CD8-positive, alpha-beta memory T cell (primary cell): ENCODE measurements around the gene KRTAP5-10. TPM values are rescaled to one million over a fixed set of nuclear protein-coding genes. Genes with fewer than 3 reads are reported as not detected.
A peak's percentile ranks its signal among the peaks of the same experiment; 100 is the strongest.
"Not testable (repeated sequence)": the region's sequence is repeated elsewhere in the genome, so short reads cannot be mapped to it uniquely, and the experiment has no call there.

Experiments used
- CTCF ChIA-PET: fragments of 350-600 bp; sonication (Branson Sonifier 250); formaldehyde crosslinking; loops from one replicate; lab custom pipeline; 2021; ENCODE audit warnings: antibody characterized with exemption; lab: Charles Lee
- POLR2A ChIA-PET: fragments of 350-600 bp; sonication (Branson Sonifier 250); formaldehyde crosslinking; loops from one replicate; lab custom pipeline; 2021; ENCODE audit warnings: antibody characterized with exemption; lab: Charles Lee
- DNase-seq, 5 donors: peaks; one replicate each; pipeline versions ENCODE4 v3.0.0 to v3.0.0-alpha.2; 2020 to 2022; ENCODE audit warnings: mixed read lengths in 1 of 5
- H3K27ac ChIP-seq: one replicate; pipeline ENCODE4 v1.7.0; 2013; ENCODE audit warnings: low read depth, mild to moderate bottlenecking, low read length, moderate library complexity
- H3K27me3 ChIP-seq: 2 replicates; pipeline ENCODE4 v1.7.0; 2013; ENCODE audit warnings: low read length, mild to moderate bottlenecking; ENCODE audit not compliant: insufficient read depth, poor library complexity, severe bottlenecking
- H3K36me3 ChIP-seq: 2 replicates; pipeline ENCODE4 v1.7.0; 2013; ENCODE audit warnings: mild to moderate bottlenecking, low read length, moderate library complexity; ENCODE audit not compliant: insufficient read depth
- H3K4me1 ChIP-seq: 2 replicates; pipeline ENCODE4 v1.7.0; 2013; ENCODE audit warnings: mild to moderate bottlenecking, low read length, moderate library complexity; ENCODE audit not compliant: insufficient read depth
- H3K4me3 ChIP-seq: 2 replicates; pipeline ENCODE4 v1.7.0; 2013; ENCODE audit warnings: mild to moderate bottlenecking, low read length
- H3K9me3 ChIP-seq: 2 replicates; pipeline ENCODE4 v1.7.0; 2013; ENCODE audit warnings: mild to moderate bottlenecking, low read length
- H3K27ac Mint-ChIP-seq, 8 donors: one replicate each; pipeline ENCODE4 v1.8.0; 2020 to 2021; ENCODE audit warnings: mixed read lengths in 8 of 8, mild to moderate bottlenecking in 6 of 8, inconsistent platforms in 3 of 8, moderate library complexity in 3 of 8
- H3K27me3 Mint-ChIP-seq, 2 donors: one replicate each; pipeline ENCODE4 v1.8.0; 2020 to 2021; ENCODE audit warnings: mixed read lengths in 2 of 2, mild to moderate bottlenecking in 1 of 2, moderate library complexity in 1 of 2
- H3K36me3 Mint-ChIP-seq, 3 donors: one replicate each; pipeline ENCODE4 v1.8.0; 2020 to 2021; ENCODE audit warnings: mixed read lengths in 3 of 3, inconsistent platforms in 1 of 3, mild to moderate bottlenecking in 1 of 3
- H3K4me1 Mint-ChIP-seq, 3 donors: one replicate each; pipeline ENCODE4 v1.8.0; 2020 to 2021; ENCODE audit warnings: mixed read lengths in 3 of 3, inconsistent platforms in 1 of 3, mild to moderate bottlenecking in 1 of 3
- H3K4me3 Mint-ChIP-seq, 7 donors: one replicate each; pipeline ENCODE4 v1.8.0; 2020 to 2021; ENCODE audit warnings: mixed read lengths in 7 of 7, mild to moderate bottlenecking in 6 of 7, moderate library complexity in 4 of 7, inconsistent platforms in 2 of 7
- H3K9me3 Mint-ChIP-seq, 5 donors: one replicate each; pipeline ENCODE4 v1.8.0; 2020 to 2022; ENCODE audit warnings: mixed read lengths in 5 of 5, mild to moderate bottlenecking in 3 of 5, moderate library complexity in 2 of 5, inconsistent platforms in 1 of 5
- polyA plus RNA-seq: library from polyadenylated mRNA; unstranded; fragments of 300-500 nt; fragmentation: Illumina TruSeq; gene quantifications from one replicate; pipeline ENCODE4 v1.2.3, GENCODE V29; 2021
- total RNA-seq, 2 experiments: library from RNA; stranded (reverse); gene quantifications; one replicate each; pipeline ENCODE4 v1.2.3, GENCODE V29; 2021

Gene KRTAP5-10
- total and polyA plus RNA-seq, 3 experiments from 2014 or later, result not detected

- H3K4me1 ChIP-seq, H3K4me1 Mint-ChIP-seq, H3K4me3 ChIP-seq, H3K9me3 Mint-ChIP-seq, DNase-seq, H3K27ac Mint-ChIP-seq, H3K36me3 Mint-ChIP-seq, H3K9me3 ChIP-seq, POLR2A ChIA-PET, H3K27ac ChIP-seq, CTCF ChIA-PET, H3K36me3 ChIP-seq, H3K27me3 ChIP-seq, H3K4me3 Mint-ChIP-seq: not testable (repeated sequence)
- H3K27me3 Mint-ChIP-seq, result peaks cover 7 to 31% of the 10 kb centered on the region in 2 donors
Observed at GRCh38 chr11:71603221-71603620, 37.9 kb downstream of the KRTAP5-10 start.

- H3K9me3 Mint-ChIP-seq, H3K4me1 ChIP-seq, POLR2A ChIA-PET, H3K36me3 ChIP-seq, H3K36me3 Mint-ChIP-seq, CTCF ChIA-PET, H3K9me3 ChIP-seq, H3K27ac Mint-ChIP-seq, H3K27ac ChIP-seq, DNase-seq, H3K4me1 Mint-ChIP-seq, H3K27me3 ChIP-seq, H3K4me3 ChIP-seq: not testable (repeated sequence)
- Mint-ChIP-seq H3K4me3 (peak overlapping the region in 2 of 7 donors; percentile 15 to 59), H3K27me3 (peaks cover 13 to 41% of the 10 kb centered on the region in 2 donors)
Observed at GRCh38 chr11:71604798-71605488, 39.6 kb downstream of the KRTAP5-10 start.

- peak overlapping the region in 4 of 7 donors; percentile 13 to 82 (median 34) for H3K4me3 Mint-ChIP-seq
- CTCF ChIA-PET, result not testable (repeated sequence)
Observed at GRCh38 chr11:71606853-71607519, 41.6 kb downstream of the KRTAP5-10 start.

GRCh38 chr11:71607520-71608216, 42.3 kb downstream of the KRTAP5-10 start:
- H3K4me3 ChIP-seq, H3K9me3 Mint-ChIP-seq, CTCF ChIA-PET, POLR2A ChIA-PET, H3K4me3 Mint-ChIP-seq, H3K27ac Mint-ChIP-seq, H3K9me3 ChIP-seq, H3K36me3 Mint-ChIP-seq, H3K27ac ChIP-seq, H3K36me3 ChIP-seq, H3K4me1 Mint-ChIP-seq, DNase-seq, H3K27me3 ChIP-seq, H3K4me1 ChIP-seq: not testable (repeated sequence)
- peaks cover 13 to 43% of the 10 kb centered on the region in 2 donors for H3K27me3 Mint-ChIP-seq

More at GRCh38 chr11:71606853-71607519, 41.6 kb downstream of the KRTAP5-10 start:
- H3K4me1 Mint-ChIP-seq, H3K27ac ChIP-seq, H3K36me3 Mint-ChIP-seq, DNase-seq, H3K4me3 ChIP-seq, POLR2A ChIA-PET, H3K27me3 ChIP-seq, H3K9me3 ChIP-seq, H3K9me3 Mint-ChIP-seq, H3K36me3 ChIP-seq, H3K4me1 ChIP-seq: not testable (repeated sequence)
- peaks cover 13 to 43% of the 10 kb centered on the region in 2 donors for H3K27me3 Mint-ChIP-seq
- H3K27ac Mint-ChIP-seq, result peak overlapping the region in 1 of 8 donors; percentile 59

- H3K9me3 ChIP-seq, POLR2A ChIA-PET, H3K27ac ChIP-seq, H3K9me3 Mint-ChIP-seq, DNase-seq, H3K36me3 ChIP-seq, H3K4me1 Mint-ChIP-seq, H3K27me3 ChIP-seq, H3K36me3 Mint-ChIP-seq, H3K4me3 Mint-ChIP-seq, H3K27ac Mint-ChIP-seq, CTCF ChIA-PET, H3K4me3 ChIP-seq, H3K4me1 ChIP-seq: not testable (repeated sequence)
- H3K27me3 Mint-ChIP-seq, result peaks cover 15 to 43% of the 10 kb centered on the region in 2 donors
Observed at GRCh38 chr11:71608272-71608671, 42.9 kb downstream of the KRTAP5-10 start.

GRCh38 chr11:71611218-71611910, 46.0 kb downstream of the KRTAP5-10 start:
- CTCF ChIA-PET, H3K4me1 Mint-ChIP-seq, H3K36me3 ChIP-seq, DNase-seq, H3K4me1 ChIP-seq, H3K9me3 ChIP-seq, H3K27me3 ChIP-seq, H3K4me3 Mint-ChIP-seq, H3K4me3 ChIP-seq, H3K27ac ChIP-seq, POLR2A ChIA-PET, H3K27ac Mint-ChIP-seq, H3K36me3 Mint-ChIP-seq, H3K9me3 Mint-ChIP-seq: not testable (repeated sequence)
- H3K27me3 Mint-ChIP-seq, result peaks cover 13 to 27% of the 10 kb centered on the region in 2 donors

GRCh38 chr11:71613931-71614330, 48.6 kb downstream of the KRTAP5-10 start:
- H3K27ac ChIP-seq, H3K4me3 Mint-ChIP-seq, H3K4me3 ChIP-seq, H3K4me1 Mint-ChIP-seq, H3K27me3 ChIP-seq, CTCF ChIA-PET, H3K36me3 Mint-ChIP-seq, H3K36me3 ChIP-seq, H3K9me3 ChIP-seq, H3K27ac Mint-ChIP-seq, H3K4me1 ChIP-seq, H3K9me3 Mint-ChIP-seq, DNase-seq, POLR2A ChIA-PET: not testable (repeated sequence)
- peaks cover 7 to 18% of the 10 kb centered on the region in 2 donors for H3K27me3 Mint-ChIP-seq

- H3K4me3 ChIP-seq, H3K36me3 ChIP-seq, H3K27ac Mint-ChIP-seq, H3K9me3 Mint-ChIP-seq, H3K4me1 Mint-ChIP-seq, H3K36me3 Mint-ChIP-seq, CTCF ChIA-PET, H3K9me3 ChIP-seq, H3K4me3 Mint-ChIP-seq, POLR2A ChIA-PET, H3K27ac ChIP-seq, DNase-seq, H3K27me3 ChIP-seq, H3K4me1 ChIP-seq: not testable (repeated sequence)
- H3K27me3 Mint-ChIP-seq, result peaks cover 4 to 13% of the 10 kb centered on the region in 2 donors
Observed at GRCh38 chr11:71614366-71614917, 49.1 kb downstream of the KRTAP5-10 start.
